Loucy (cell line): ENCODE results near the gene ZNF30.

ENCODE experiments used
- EZH2phosphoT487 ChIP-seq: fragments of 200-600 bp; IDR thresholded peaks from 2 replicates; pipeline ENCODE4 v1.6.1; 2018; ENCODE audit warnings: antibody characterized with exemption, mild to moderate bottlenecking, moderate library complexity, borderline replicate concordance
- TF ChIP-seq, protein P1 (sequence below): fragments of 200-600 bp; sonication (generic); conservative IDR thresholded peaks from 2 replicates; pipeline ENCODE4 v1.5.1; 2014; ENCODE audit warnings: mild to moderate bottlenecking, antibody characterized with exemption, low read length

DNA sequence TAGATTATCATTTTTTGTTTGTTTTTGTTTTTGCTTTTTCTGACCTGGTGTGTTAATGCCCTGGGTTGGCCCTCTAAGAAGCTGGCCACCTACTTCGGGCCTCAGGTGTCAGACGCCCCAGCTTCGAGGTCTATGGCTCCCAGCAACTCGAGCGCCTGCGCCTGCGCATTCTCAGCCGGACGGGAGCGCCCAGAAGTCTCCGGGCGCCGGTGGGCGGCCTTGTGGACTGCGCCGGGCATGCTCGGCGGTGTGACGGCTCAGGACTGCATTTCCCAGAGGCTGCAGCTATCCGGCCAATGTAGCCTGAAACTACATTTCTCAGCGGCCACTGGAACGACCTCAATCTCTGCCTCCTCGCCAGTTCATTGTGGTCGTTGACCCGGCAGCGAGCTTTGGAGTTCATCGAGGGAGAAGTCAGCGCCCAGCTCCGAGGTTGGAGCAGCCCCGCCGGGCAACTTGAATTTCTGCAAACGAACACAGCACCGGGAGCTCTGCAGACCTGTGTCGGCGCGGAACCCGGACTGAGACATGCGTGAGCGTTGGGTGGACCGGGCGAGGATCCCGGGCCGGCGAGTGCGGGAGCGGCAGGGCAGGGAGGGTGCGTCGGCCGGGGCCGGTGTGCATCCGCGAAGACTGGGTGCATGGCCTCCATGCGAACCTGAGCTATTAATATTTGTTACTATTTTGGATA lies at the start of gene ZNF30:
- TF ChIP-seq, protein P1, sequence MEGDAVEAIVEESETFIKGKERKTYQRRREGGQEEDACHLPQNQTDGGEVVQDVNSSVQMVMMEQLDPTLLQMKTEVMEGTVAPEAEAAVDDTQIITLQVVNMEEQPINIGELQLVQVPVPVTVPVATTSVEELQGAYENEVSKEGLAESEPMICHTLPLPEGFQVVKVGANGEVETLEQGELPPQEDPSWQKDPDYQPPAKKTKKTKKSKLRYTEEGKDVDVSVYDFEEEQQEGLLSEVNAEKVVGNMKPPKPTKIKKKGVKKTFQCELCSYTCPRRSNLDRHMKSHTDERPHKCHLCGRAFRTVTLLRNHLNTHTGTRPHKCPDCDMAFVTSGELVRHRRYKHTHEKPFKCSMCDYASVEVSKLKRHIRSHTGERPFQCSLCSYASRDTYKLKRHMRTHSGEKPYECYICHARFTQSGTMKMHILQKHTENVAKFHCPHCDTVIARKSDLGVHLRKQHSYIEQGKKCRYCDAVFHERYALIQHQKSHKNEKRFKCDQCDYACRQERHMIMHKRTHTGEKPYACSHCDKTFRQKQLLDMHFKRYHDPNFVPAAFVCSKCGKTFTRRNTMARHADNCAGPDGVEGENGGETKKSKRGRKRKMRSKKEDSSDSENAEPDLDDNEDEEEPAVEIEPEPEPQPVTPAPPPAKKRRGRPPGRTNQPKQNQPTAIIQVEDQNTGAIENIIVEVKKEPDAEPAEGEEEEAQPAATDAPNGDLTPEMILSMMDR, result no peak
- TF ChIP-seq EZH2phosphoT487, result no peak
